Testis (tissue), 2 donors: ENCODE data around the gene SVOPL.

ENCODE experiments used
- POLR2A ChIP-seq: fragments of 450-650 bp; IDR thresholded peaks from one replicate; pipeline ENCODE4 v1.6.1; 2017; ENCODE audit warnings: antibody characterized with exemption, mild to moderate bottlenecking, moderate library complexity
- TF ChIP-seq, protein P1 (sequence below), 3 experiments: fragments of 450-650 bp in 2 of 3; fragments of 200-600 bp in 1 of 3; sonication (generic) in 1 of 3; IDR thresholded peaks; one replicate each; pipeline ENCODE4 v1.5.1; 2016 to 2019; ENCODE audit warnings: antibody characterized with exemption in 3 of 3, mild to moderate bottlenecking in 2 of 3, moderate library complexity in 1 of 3

DNA sequence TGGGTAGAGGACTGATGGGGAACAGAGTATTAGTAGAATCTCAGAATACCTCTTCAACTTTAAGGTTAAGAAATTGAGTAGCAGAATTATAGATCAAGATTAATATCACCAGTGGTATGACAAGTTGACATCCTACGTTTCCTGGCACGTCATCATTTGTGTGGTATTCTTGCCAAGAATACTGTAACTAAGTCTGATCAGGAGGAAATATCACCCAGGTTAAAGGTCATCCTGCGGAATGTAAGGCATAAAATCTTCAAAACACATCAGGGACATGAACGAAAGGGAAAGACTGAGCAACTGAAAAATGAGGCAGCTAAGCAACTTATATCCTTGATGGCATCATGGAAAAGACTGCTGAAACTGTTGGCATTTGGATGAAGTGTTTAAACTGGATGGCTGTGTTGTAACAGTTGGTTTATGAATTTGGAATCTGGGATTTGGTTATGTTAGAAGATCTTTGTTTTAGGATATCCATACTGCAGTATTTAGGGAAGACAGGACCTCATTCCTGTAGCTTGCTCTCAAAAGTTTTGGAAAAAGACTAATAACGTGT is 155.0 kb downstream of the SVOPL start:
- TF ChIP-seq, protein P1, sequence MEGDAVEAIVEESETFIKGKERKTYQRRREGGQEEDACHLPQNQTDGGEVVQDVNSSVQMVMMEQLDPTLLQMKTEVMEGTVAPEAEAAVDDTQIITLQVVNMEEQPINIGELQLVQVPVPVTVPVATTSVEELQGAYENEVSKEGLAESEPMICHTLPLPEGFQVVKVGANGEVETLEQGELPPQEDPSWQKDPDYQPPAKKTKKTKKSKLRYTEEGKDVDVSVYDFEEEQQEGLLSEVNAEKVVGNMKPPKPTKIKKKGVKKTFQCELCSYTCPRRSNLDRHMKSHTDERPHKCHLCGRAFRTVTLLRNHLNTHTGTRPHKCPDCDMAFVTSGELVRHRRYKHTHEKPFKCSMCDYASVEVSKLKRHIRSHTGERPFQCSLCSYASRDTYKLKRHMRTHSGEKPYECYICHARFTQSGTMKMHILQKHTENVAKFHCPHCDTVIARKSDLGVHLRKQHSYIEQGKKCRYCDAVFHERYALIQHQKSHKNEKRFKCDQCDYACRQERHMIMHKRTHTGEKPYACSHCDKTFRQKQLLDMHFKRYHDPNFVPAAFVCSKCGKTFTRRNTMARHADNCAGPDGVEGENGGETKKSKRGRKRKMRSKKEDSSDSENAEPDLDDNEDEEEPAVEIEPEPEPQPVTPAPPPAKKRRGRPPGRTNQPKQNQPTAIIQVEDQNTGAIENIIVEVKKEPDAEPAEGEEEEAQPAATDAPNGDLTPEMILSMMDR (IDR thresholded peaks at IDR 0.05), result no peak
- no peak for TF ChIP-seq POLR2A
